Effector memory CD8-positive, alpha-beta T cell (primary cell): ENCODE results near the gene CREB3L2.

Source experiments
- ATAC-seq: fragments of 150-1000 bp; cut with Tn5 transposase; replicated peaks from 2 replicates; pipeline ENCODE4 v1.10.0; 2021; ENCODE audit warnings: mild to moderate bottlenecking, moderate library complexity
- DNase-seq, 3 experiments: peaks; one replicate each; pipeline ENCODE4 v3.0.0; 2021
- H3K27ac Mint-ChIP-seq, 2 donors: one replicate each; pipeline ENCODE4 v1.8.0; 2022; ENCODE audit warnings: mild to moderate bottlenecking in 2 of 2, mixed read lengths in 2 of 2, moderate library complexity in 2 of 2
- H3K27me3 Mint-ChIP-seq, 2 donors: one replicate each; pipeline ENCODE4 v1.8.0; 2022; ENCODE audit warnings: mixed read lengths in 2 of 2
- H3K36me3 Mint-ChIP-seq: one replicate; pipeline ENCODE4 v1.8.0; 2022; ENCODE audit warnings: mild to moderate bottlenecking, moderate library complexity, mixed read lengths; ENCODE audit not compliant: insufficient read depth
- H3K4me1 Mint-ChIP-seq, 2 donors: one replicate each; pipeline ENCODE4 v1.8.0; 2022; ENCODE audit warnings: low read depth in 2 of 2, mixed read lengths in 2 of 2
- H3K4me3 Mint-ChIP-seq, 2 donors: one replicate each; pipeline ENCODE4 v1.8.0; 2022; ENCODE audit warnings: mild to moderate bottlenecking in 2 of 2, mixed read lengths in 2 of 2, moderate library complexity in 2 of 2
- H3K9me3 Mint-ChIP-seq, 2 donors: one replicate each; pipeline ENCODE4 v1.8.0; 2022; ENCODE audit warnings: mixed read lengths in 2 of 2

Gene CREB3L2

DNA sequence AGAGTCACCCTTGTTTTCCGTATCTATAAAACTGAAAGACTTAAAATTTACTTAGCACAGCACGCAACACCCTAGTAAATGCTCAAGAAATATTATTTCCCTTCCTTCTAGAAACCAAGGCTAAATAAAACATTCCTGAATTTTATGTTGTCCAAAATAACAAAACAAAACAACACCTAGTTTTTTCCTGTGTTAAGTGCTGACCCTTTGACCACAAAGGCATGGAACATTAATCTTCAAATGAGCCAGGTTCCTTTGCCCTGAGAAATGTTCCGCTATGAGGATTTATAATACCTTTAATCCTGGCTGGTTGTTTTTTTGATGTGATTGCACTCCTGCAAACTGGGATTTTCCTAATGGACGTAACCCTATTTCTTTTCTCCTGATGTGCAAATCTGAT lies 126.1 kb downstream of the CREB3L2 start:
- Mint-ChIP-seq H3K4me3 (no peak overlapping the region), H3K36me3 (peaks cover 56% of the 10 kb centered on the region), H3K27ac (no peak overlapping the region), H3K4me1 (no peaks in the 10 kb centered on the region), H3K27me3 (no peaks in the 10 kb centered on the region), H3K9me3 (no peaks in the 10 kb centered on the region)
- DNase-seq = no peak
- no peak for ATAC-seq

DNA sequence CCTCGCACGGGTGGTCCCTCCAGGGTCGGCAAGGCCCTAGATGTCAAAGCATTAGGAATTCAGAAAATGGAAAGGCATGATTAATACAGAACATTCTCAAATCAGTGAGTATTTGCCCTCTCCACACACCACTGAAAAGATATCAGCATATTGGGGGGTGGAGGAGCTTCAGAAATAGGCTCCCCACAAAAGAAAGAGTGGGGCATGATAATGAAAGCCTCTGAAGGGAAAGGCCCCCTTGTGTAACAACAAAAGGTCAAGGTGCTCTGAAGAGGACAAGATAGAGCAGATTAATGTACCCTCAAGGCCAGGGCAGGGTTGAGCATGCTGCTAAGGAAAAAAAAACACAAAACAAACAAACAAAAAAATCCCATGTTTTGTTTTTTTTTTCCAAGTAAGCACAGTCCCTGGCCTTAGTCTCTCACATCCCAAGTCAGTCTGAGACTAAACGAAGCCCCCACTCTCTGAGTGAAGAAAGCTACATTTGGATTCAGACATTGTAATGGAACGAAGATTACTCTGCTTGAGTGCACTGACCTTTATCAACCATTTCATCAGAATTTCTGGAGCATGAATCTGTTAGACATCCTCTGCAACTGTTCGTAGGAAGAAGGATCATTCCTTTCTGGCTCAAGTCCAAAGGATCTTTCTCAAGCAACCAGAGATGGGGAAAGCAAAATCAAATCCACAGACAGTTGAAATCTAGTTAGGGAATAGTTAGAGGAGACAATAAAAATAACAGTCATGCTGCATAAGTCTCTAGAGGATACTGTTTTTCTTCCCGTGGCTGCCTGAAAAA lies 127.7 kb downstream of the CREB3L2 start:
- Mint-ChIP-seq H3K4me3 (no peak overlapping the region), H3K27me3 (no peaks in the 10 kb centered on the region), H3K9me3 (no peaks in the 10 kb centered on the region), H3K36me3 (peaks cover 46% of the 10 kb centered on the region), H3K27ac (no peak overlapping the region), H3K4me1 (no peaks in the 10 kb centered on the region)
- no peak for ATAC-seq
- DNase-seq = no peak

DNA sequence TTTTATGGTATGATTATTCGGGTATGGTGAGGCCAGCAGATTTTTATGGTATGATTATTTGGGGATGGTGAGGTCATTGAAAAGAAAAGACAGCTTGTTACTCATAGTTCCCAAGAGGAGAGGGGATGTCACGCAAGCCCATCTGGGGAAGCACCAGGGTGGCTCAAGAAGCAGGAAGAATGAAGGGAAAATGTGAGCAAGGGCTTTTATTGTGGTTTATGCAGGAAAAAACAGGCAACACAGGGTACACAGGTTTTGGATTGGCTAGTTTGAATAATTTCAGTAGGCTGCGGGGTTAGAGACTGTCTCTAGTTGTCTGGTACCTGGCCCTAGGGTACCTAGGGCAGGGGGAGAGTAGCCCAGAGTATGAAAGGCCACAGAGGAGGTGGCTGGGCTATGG lies 128.4 kb downstream of the CREB3L2 start:
- Mint-ChIP-seq H3K36me3 (peaks cover 41% of the 10 kb centered on the region), H3K4me1 (no peaks in the 10 kb centered on the region), H3K27me3 (no peaks in the 10 kb centered on the region), H3K9me3 (no peaks in the 10 kb centered on the region), H3K27ac (no peak overlapping the region), H3K4me3 (no peak overlapping the region)
- no peak for DNase-seq
- no peak for ATAC-seq

DNA sequence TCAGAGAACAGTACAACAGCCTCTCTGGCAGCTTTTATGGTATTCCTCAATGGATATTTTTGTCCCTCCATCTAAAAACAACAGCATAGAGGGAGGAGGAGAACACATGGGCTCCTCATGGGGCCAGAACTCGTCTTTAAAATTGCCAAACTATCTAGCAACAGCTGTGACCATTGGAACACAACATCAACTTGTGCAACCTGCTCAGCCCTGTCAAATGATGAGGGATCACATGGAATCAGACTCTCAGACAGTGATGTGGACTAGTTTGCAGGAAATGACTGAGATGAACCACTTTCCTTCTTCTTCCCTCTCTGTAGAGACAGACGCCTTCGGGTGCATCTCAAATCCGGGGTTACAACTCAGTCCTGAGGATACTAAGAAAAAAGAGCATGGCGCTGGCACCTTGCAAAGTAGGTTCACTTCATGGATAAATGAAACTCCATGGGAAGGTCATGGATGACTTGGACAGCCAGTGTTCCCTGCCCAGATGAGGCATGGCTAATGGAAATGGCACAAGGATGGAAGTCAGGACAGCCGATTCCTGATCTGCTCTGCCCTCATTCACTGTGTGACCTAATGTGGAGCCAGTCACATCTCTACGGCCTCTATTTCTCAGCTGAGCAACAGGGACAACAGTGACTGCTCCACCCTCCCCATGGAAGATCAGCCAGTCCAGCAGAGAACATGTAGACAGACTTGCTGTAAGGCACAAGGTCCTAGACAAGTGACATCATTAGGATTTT lies 130.5 kb downstream of the CREB3L2 start:
- no peaks in the 10 kb centered on the region for H3K4me1 Mint-ChIP-seq
- H3K36me3 Mint-ChIP-seq = peaks cover 42% of the 10 kb centered on the region
- no peak overlapping the region for H3K27ac Mint-ChIP-seq
- no peaks in the 10 kb centered on the region for H3K9me3 Mint-ChIP-seq
- no peak for ATAC-seq
- no peak for DNase-seq
- H3K4me3 Mint-ChIP-seq = no peak overlapping the region
- no peaks in the 10 kb centered on the region for H3K27me3 Mint-ChIP-seq

DNA sequence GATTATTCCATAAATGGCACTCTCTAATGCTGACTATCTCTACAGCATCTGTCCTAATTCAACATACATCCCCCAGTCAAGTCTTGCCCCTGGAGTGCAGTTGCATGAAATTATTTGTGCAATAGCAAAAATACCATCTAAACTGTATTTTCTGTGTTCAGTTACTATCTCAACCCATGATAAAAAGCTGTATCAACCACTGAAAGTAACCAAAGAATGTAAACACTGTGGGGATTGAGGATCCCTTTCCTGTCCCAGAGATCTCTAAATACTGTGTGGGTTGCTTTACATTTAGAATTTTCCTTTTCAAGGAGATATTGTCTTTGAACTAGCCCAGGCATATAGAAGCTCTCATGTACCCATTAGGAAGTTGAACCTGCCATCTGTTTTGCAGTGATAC lies 131.2 kb downstream of the CREB3L2 start:
- ATAC-seq (no peak), DNase-seq (no peak)
- Mint-ChIP-seq H3K9me3 (no peaks in the 10 kb centered on the region), H3K4me1 (no peaks in the 10 kb centered on the region), H3K27ac (no peak overlapping the region), H3K36me3 (peaks cover 41% of the 10 kb centered on the region), H3K27me3 (no peaks in the 10 kb centered on the region), H3K4me3 (no peak overlapping the region)

DNA sequence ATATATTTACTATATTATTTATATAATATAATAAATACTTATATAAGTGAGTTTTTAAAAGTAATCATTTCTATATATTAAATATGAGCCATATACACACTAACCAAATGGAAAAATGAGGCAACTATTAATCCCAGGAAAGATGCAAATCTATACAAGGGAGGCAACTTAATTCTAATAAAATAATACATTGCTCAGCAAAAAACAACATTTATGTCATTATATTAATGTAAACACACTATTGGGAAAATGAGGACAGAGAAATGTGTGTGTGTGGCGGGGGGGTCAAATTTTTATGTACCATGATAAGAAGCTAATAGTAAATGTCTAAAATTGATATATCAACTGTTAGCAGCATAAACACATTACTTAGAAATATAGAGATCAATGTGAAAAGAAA lies 131.8 kb downstream of the CREB3L2 start:
- Mint-ChIP-seq H3K4me3 (no peak overlapping the region), H3K4me1 (no peaks in the 10 kb centered on the region), H3K27me3 (no peaks in the 10 kb centered on the region), H3K9me3 (no peaks in the 10 kb centered on the region), H3K27ac (no peak overlapping the region), H3K36me3 (peaks cover 37% of the 10 kb centered on the region)
- no peak for ATAC-seq
- DNase-seq = no peak

DNA sequence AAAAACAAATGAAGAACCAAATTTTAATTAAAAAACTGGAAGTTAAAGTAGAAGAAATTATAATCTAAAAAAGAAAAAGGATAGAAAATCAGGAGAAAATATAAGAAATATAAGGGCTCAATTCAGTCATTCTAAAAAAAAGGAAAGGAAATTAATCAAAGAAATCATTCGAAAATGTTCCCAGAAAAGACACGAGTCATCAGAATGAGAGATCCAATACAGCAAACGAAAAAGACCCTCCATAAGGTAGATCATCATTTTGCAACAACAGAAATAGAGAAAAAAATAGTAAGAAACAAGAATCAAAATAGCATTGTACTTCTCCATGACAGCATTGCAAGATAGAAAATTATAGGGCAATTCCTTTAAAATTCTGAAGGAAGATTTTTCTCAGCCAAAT lies 132.6 kb downstream of the CREB3L2 start:
- Mint-ChIP-seq H3K9me3 (no peaks in the 10 kb centered on the region), H3K27ac (no peak overlapping the region), H3K4me3 (no peak overlapping the region), H3K36me3 (peaks cover 31% of the 10 kb centered on the region), H3K4me1 (no peaks in the 10 kb centered on the region), H3K27me3 (no peaks in the 10 kb centered on the region)
- DNase-seq (no peak), ATAC-seq (no peak)

DNA sequence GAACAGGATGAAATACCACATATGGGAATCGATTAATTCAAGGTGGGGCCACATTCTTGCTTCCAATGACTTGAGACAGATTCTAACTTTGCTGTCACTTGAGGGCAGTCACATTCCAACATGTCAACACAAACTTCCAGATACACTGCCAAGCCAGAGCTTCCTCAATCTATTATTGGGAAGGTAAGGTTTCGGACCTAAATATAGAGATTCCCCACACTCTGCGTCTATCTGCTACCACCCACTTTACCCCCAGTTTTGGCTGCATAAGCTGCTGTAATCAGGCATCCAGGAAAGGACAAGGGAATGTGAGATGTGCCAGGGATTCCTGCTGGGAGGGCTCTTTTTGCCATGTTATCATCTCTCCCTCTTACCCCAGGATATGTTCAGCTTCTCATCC lies 134.6 kb downstream of the CREB3L2 start:
- peaks cover 21% of the 10 kb centered on the region for H3K36me3 Mint-ChIP-seq
- no peak overlapping the region for H3K27ac Mint-ChIP-seq
- H3K27me3 Mint-ChIP-seq = no peaks in the 10 kb centered on the region
- ATAC-seq (no peak), DNase-seq (no peak)
- H3K9me3 Mint-ChIP-seq = no peaks in the 10 kb centered on the region
- H3K4me1 Mint-ChIP-seq = no peaks in the 10 kb centered on the region
- H3K4me3 Mint-ChIP-seq = no peak overlapping the region

DNA sequence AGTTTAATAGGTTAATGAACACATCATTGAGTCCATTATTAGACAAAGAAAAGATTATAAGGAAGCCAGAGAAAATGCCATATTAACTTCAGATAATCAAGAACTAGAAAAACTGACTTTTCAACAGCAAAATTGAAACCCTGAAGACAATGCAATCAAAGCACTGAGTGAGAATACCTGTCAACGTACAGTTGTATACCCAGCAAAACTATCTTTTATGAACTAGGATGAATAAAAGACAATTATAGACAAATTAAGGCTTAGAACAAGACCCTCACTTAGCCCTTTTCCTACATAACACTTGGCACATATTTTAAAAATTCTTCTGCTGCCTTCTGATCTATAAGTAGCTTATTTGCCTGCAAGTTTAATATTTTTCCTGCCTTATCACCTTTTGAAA lies 136.1 kb downstream of the CREB3L2 start:
- Mint-ChIP-seq H3K4me3 (no peak overlapping the region), H3K27ac (no peak overlapping the region), H3K4me1 (no peaks in the 10 kb centered on the region), H3K27me3 (no peaks in the 10 kb centered on the region), H3K9me3 (no peaks in the 10 kb centered on the region), H3K36me3 (peaks cover 17% of the 10 kb centered on the region)
- DNase-seq = no peak
- ATAC-seq = no peak

DNA sequence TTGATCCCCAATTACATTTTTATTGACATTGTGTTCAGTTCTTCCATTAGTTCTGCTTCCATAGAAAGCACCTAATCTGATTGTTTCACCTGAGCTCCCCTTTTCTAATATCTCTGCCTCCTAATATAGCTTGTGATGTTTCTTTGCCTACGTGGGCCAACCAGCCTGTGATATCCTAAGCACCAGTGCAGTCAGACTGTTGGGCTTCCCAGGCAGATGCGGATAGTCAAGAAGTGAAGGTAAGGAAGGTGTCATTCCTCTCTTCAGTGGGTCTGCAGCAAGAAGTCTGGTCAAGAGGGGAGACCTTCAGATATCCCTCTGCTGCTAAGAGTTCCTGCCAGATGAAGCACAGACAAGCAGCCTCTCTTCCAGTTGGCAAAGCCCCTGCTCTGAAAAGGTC lies 138.9 kb downstream of the CREB3L2 start:
- Mint-ChIP-seq H3K36me3 (peaks cover 12% of the 10 kb centered on the region), H3K27me3 (no peaks in the 10 kb centered on the region), H3K27ac (no peak overlapping the region), H3K4me1 (no peaks in the 10 kb centered on the region), H3K9me3 (no peaks in the 10 kb centered on the region), H3K4me3 (no peak overlapping the region)
- no peak for DNase-seq
- ATAC-seq = no peak

DNA sequence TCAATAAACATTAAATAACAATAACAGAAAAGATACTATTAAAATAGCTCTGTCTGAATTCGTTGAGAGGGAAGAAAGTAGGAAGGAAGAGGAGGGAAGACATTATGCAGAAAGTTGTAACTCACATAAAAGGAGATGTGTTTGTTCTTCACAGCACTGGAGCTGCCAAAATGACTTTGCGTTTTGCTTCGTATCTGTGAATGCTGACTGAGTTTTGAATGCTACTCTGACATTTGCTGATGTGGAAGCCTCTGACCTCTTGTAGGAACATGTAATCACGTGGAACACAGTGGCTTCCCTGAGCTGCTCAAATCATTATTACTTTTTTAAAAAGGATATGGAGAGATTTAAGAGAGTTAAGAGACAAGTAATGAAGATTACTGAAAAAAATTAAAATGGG lies 139.5 kb downstream of the CREB3L2 start:
- Mint-ChIP-seq H3K9me3 (no peaks in the 10 kb centered on the region), H3K4me1 (no peaks in the 10 kb centered on the region), H3K4me3 (no peak overlapping the region), H3K27ac (no peak overlapping the region), H3K27me3 (no peaks in the 10 kb centered on the region), H3K36me3 (peaks cover 12% of the 10 kb centered on the region)
- DNase-seq (no peak), ATAC-seq (no peak)

DNA sequence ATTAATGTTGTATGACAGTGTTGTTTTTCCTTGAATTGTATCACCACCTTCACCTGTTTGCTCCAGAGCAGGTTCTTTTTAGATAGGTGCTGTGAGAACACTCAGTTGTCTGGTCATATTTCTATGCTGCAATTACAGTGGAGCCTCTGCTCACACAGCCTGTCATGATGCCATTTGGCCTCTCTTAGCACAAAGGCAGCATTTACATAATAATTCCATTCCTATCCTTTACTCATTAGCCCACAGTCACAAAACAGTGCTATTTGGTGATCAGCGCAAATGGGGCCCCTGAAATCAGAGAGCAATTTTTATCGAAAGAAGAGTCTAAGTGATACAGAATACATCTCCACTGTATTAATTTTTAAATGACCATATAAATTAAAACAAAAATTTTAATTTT lies 141.3 kb downstream of the CREB3L2 start:
- no peak for ATAC-seq
- DNase-seq = no peak
- H3K9me3 Mint-ChIP-seq = no peaks in the 10 kb centered on the region
- no peak overlapping the region for H3K27ac Mint-ChIP-seq
- H3K4me1 Mint-ChIP-seq = no peaks in the 10 kb centered on the region
- no peak overlapping the region for H3K4me3 Mint-ChIP-seq
- H3K36me3 Mint-ChIP-seq = peaks cover 4% of the 10 kb centered on the region
- H3K27me3 Mint-ChIP-seq = no peaks in the 10 kb centered on the region

DNA sequence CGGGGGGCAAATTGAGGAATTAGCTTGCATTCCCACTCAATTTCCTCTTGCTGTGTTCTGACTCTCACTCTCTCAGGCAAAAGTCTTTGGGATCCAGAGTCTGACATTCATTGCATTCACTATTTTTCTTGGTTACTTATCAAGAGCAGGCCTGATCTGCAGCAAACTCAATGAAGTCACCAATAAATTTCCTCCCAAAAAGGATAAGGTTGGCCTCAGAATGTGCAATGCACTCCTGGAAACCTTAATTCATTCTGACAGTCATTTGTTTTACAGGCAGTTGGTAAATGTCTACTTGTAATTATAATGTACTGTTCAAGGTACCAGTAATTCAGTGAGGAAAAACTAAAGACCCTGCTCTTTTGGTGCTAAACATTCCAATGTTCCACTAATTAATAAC lies 148.8 kb downstream of the CREB3L2 start:
- no peaks in the 10 kb centered on the region for H3K9me3 Mint-ChIP-seq
- DNase-seq (no peak), ATAC-seq (no peak)
- H3K27me3 Mint-ChIP-seq = peaks cover 10 to 11% of the 10 kb centered on the region in 2 donors
- no peaks in the 10 kb centered on the region for H3K4me1 Mint-ChIP-seq
- no peak overlapping the region for H3K27ac Mint-ChIP-seq
- H3K4me3 Mint-ChIP-seq = no peak overlapping the region
- H3K36me3 Mint-ChIP-seq = no peaks in the 10 kb centered on the region

DNA sequence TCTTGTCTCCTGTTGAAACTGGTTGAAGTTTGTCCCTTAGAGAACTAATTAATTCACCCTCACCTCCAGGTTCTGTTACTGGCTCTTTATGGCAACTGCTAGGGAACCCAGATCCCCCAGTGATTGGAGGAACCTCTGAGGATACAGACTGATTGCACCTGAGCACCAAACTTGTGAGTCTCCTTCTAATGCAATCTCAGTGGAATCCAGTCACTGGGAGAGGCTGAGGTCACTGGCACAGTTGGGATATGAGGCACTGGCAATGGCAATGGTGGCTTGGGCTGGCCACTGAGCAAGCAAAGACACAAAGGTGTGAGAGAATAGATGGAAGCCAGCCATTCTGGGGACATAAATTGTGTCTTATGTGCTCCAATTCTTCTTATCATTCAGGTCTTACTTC lies 149.8 kb downstream of the CREB3L2 start:
- Mint-ChIP-seq H3K9me3 (no peaks in the 10 kb centered on the region), H3K27ac (no peak overlapping the region), H3K4me1 (no peaks in the 10 kb centered on the region), H3K27me3 (peaks cover 15% of the 10 kb centered on the region in 2 donors), H3K4me3 (no peak overlapping the region), H3K36me3 (no peaks in the 10 kb centered on the region)
- DNase-seq (no peak), ATAC-seq (no peak)
